HUES48 (cell line): ENCODE results near the gene NANP.

Experiments
- H3K27ac ChIP-seq: one replicate; pipeline ENCODE4 v1.7.0; 2013; ENCODE audit warnings: low read depth, low read length, inconsistent platforms
- H3K27me3 ChIP-seq: 2 replicates; pipeline ENCODE4 v1.6.1; 2013; ENCODE audit warnings: mild to moderate bottlenecking, low read length; ENCODE audit not compliant: control insufficient read depth, insufficient read depth
- H3K36me3 ChIP-seq: 2 replicates; pipeline ENCODE4 v1.6.1; 2013; ENCODE audit warnings: low read length; ENCODE audit not compliant: control insufficient read depth, insufficient read depth
- H3K4me1 ChIP-seq: 2 replicates; pipeline ENCODE4 v1.6.1; 2013; ENCODE audit warnings: mild to moderate bottlenecking, low read length; ENCODE audit not compliant: control insufficient read depth, insufficient read depth
- H3K4me3 ChIP-seq: 2 replicates; pipeline ENCODE4 v1.5.1; 2013; ENCODE audit warnings: mild to moderate bottlenecking, low read depth, low read length
- H3K9ac ChIP-seq: 2 replicates; pipeline ENCODE4 v1.6.1; 2013; ENCODE audit warnings: mild to moderate bottlenecking, low read depth, low read length, moderate library complexity
- H3K9me3 ChIP-seq: 2 replicates; pipeline ENCODE4 v1.6.1; 2013; ENCODE audit warnings: low read length; ENCODE audit not compliant: control insufficient read depth, insufficient read depth

Gene NANP

DNA sequence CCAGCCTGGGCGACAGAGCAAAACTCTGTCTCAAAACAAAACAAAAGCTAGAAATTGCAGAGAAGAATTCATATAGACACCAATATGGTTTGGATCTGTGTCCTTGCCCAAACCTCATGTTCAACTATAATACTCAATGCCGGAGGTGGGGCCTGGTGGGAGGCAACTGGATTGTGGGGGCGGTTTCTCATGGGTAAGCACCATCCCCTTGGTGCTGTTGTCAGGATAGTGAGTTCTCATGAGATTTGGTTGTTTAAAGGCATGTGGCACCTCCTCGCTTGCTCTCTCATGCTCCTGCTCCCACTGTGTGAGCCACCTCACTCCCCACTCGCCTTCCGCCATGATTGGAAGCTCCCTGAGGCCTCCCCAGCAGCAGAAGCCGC, 53.7 kb downstream of the NANP start:
- Histone ChIP-seq H3K27me3 (no peaks in the 10 kb centered on the region), H3K27ac (no peak overlapping the region), H3K9ac (no peak overlapping the region), H3K36me3 (peaks cover 11% of the 10 kb centered on the region), H3K4me1 (peaks cover 16% of the 10 kb centered on the region; the same call in 1 of the 2 replicates), H3K4me3 (no peak overlapping the region), H3K9me3 (no peaks in the 10 kb centered on the region)

- Histone ChIP-seq H3K27ac (no peak overlapping the region), H3K36me3 (peaks cover 11% of the 10 kb centered on the region), H3K27me3 (no peaks in the 10 kb centered on the region), H3K9ac (no peak overlapping the region), H3K4me3 (no peak overlapping the region; the same call in 1 of the 2 replicates), H3K9me3 (peaks cover 8% of the 10 kb centered on the region; the same call in 1 of the 2 replicates), H3K4me1 (0 out of 2 replicates have a peak, but pooled peaks cover 11% of the 10 kb centered on the region)
Observed at GRCh38 chr20:25567286-25567685, 56.5 kb downstream of the NANP start.

DNA sequence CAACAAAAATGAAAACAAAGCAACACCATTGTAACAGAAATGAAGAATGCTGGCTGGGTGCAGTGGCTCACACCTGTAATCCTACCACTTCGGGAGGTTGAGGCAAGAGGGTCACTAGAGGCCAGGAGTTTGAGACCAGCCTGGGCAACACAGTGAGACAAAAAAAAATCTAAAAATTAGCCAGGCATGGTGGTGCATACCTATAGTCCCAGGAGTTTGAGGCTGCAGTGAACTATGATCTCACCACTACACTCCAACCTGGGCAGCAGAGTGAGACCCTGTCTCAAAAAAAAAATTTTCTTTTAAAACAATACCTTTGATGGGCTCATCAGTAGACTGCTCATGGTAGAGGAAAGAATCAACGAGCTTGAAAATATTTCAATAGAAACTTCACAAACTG, 57.0 kb downstream of the NANP start:
- peaks cover 11% of the 10 kb centered on the region for H3K36me3 ChIP-seq
- H3K27ac ChIP-seq, result no peak overlapping the region
- H3K27me3 ChIP-seq, result no peaks in the 10 kb centered on the region
- peaks cover 8% of the 10 kb centered on the region; the same call in 1 of the 2 replicates for H3K9me3 ChIP-seq
- H3K4me3 ChIP-seq, result no peak overlapping the region
- H3K9ac ChIP-seq, result no peak overlapping the region
- 0 out of 2 replicates have a peak, but pooled peaks cover 11% of the 10 kb centered on the region for H3K4me1 ChIP-seq

- Histone ChIP-seq H3K27me3 (no peaks in the 10 kb centered on the region), H3K9ac (no peak overlapping the region), H3K4me1 (0 out of 2 replicates have a peak, but pooled peaks cover 11% of the 10 kb centered on the region), H3K9me3 (peaks cover 8% of the 10 kb centered on the region; the same call in 1 of the 2 replicates), H3K36me3 (peaks cover 5% of the 10 kb centered on the region; the same call in 1 of the 2 replicates), H3K27ac (no peak overlapping the region), H3K4me3 (no peak overlapping the region)
Observed at GRCh38 chr20:25565578-25566157, 58.1 kb downstream of the NANP start.

DNA sequence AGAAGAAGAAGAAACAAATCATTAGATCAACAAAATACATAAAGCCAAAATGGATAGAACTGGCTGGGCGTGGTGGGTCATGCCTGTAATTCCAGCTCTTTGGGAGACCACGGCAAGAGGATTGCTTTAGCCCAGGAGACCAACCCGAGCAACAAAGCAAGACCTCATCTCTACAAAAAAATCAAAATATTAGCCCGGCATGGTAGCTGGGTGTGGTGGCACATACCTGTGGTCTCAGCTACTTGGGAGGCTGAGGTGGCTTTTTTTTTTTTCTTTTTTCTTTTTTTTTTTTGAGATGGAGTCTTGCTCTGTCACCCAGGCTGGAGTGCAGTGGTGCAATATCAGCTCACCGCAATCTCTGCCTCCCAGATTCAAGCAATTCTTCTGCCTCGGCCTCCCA, 59.9 kb downstream of the NANP start:
- H3K9ac ChIP-seq, result no peak overlapping the region
- peaks cover 8% of the 10 kb centered on the region; the same call in 1 of the 2 replicates for H3K9me3 ChIP-seq
- H3K27ac ChIP-seq, result no peak overlapping the region
- no peaks in the 10 kb centered on the region for H3K27me3 ChIP-seq
- H3K4me3 ChIP-seq, result no peak overlapping the region
- 0 out of 2 replicates have a peak, but pooled peaks cover 11% of the 10 kb centered on the region for H3K4me1 ChIP-seq
- H3K36me3 ChIP-seq, result peaks cover 9% of the 10 kb centered on the region

- Histone ChIP-seq H3K27ac (no peak overlapping the region), H3K9ac (no peak overlapping the region), H3K4me1 (0 out of 2 replicates have a peak, but pooled peaks cover 11% of the 10 kb centered on the region), H3K4me3 (no peak overlapping the region), H3K27me3 (no peaks in the 10 kb centered on the region), H3K9me3 (peaks cover 8% of the 10 kb centered on the region; the same call in 1 of the 2 replicates), H3K36me3 (peaks cover 13% of the 10 kb centered on the region)
Observed at GRCh38 chr20:25563362-25563761, 60.5 kb downstream of the NANP start.
